ENCODE data around the gene PTGES.
A peak's percentile ranks its signal among the peaks of the same experiment; 100 is the strongest.

PTGES gene

GRCh38 chr9:129745200-129745599 is 7.6 kb downstream of the PTGES start:
- no peak for TF ChIP-seq CTCF (IDR thresholded peaks at IDR 0.05; ENCODE audit: low read depth, low read length, missing control alignments)
- no peak for DNase-seq
- Histone ChIP-seq H3K27me3 (replicated peaks) (no peaks in the 10 kb centered on the region), H3K4me3 (ENCODE audit: low read depth, low read length) (no peak overlapping the region), H3K27ac (no peak overlapping the region), H3K36me3 (replicated peaks) (peaks cover 54% of the 10 kb centered on the region)
- in situ Hi-C loops (cut with HindIII; ENCODE audit: low pct_ligation_motif_present, low sequenced_read_pairs), result no loop called here

- no peak for TF ChIP-seq CTCF (IDR thresholded peaks at IDR 0.05; ENCODE audit: low read depth, low read length, missing control alignments)
- Histone ChIP-seq H3K4me3 (ENCODE audit: low read depth, low read length) (no peak overlapping the region), H3K27ac (no peak overlapping the region), H3K36me3 (replicated peaks) (peaks cover 55% of the 10 kb centered on the region), H3K27me3 (replicated peaks) (no peaks in the 10 kb centered on the region)
- in situ Hi-C loops (cut with HindIII; ENCODE audit: low pct_ligation_motif_present, low sequenced_read_pairs), result no loop called here
- DNase-seq, result no peak
These were observed 12.0 kb downstream of the PTGES start for GRCh38 chr9:129740666-129741464.

GRCh38 chr9:129740174-129740573 is 12.7 kb downstream of the PTGES start:
- Histone ChIP-seq H3K27ac (no peak overlapping the region), H3K4me3 (ENCODE audit: low read depth, low read length) (no peak overlapping the region), H3K27me3 (replicated peaks) (no peaks in the 10 kb centered on the region), H3K36me3 (replicated peaks) (peaks cover 53% of the 10 kb centered on the region)
- no peak for DNase-seq
- TF ChIP-seq CTCF (IDR thresholded peaks at IDR 0.05; ENCODE audit: low read depth, low read length, missing control alignments), result no peak
- in situ Hi-C loops (cut with HindIII; ENCODE audit: low pct_ligation_motif_present, low sequenced_read_pairs), result no loop called here

DNA sequence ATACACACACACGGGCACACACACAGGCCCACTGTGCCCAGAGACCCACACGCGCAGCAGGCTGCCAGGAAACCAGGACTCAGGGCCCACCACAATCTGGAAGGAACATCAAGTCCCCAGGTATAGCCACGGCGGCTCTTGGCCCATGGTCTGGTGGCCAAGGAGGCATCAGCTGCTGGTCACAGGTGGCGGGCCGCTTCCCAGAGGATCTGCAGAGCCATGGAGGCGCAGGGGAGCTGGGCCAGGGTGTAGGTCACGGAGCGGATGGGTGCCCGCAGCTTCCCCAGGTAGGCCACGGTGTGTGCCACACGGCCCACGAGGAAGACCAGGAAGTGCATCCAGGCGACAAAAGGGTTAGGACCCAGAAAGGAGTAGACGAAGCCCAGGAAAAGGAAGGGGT is 13.4 kb downstream of the PTGES start:
- Histone ChIP-seq H3K36me3 (replicated peaks) (peaks cover 45% of the 10 kb centered on the region), H3K27ac (no peak overlapping the region), H3K4me3 (ENCODE audit: low read depth, low read length) (no peak overlapping the region), H3K27me3 (replicated peaks) (no peaks in the 10 kb centered on the region)
- TF ChIP-seq CTCF (IDR thresholded peaks at IDR 0.05; ENCODE audit: low read depth, low read length, missing control alignments), result no peak
- DNase-seq, result no peak
- in situ Hi-C loops (cut with HindIII; ENCODE audit: low pct_ligation_motif_present, low sequenced_read_pairs), result no loop called here

DNA sequence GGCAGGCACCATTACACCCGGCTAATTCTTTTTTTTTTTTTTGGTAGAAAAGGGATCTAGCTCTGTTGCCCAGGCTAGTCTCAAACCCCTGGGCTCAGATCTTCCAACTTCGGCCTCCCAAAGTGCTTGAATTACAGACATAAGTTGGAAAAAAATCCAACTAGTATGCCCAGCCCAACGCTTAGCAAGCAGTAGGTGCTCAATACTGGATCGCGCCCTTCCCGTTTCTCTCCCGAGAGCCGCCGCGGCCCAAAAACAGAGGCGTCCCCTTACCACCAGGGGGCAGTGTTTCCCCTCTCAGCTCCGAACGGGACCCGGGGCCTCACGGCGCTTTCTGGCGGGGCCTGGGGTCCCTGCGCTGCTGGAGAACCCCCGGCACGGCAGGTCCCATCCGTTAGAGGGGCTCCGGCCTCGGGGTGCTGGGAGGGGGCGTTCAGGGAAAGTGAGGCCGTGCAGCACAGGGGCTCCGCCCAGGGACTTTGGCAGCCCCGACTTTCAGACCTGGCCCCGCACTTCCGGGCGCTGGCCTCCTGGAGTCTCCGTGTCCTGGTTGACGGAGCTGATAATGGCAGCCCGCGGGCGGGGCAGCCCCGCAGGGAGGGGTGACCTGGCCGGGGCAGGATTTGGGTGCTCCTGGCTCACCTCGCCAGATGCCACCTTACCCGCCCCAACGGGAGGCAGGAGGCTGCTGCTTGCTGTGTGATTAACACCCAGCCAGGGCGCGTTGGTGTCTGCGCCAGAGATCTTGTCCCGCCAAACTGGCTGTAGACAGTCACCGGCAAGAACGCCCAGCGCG is 15.2 kb downstream of the PTGES start:
- TF ChIP-seq CTCF (IDR thresholded peaks at IDR 0.05; ENCODE audit: low read depth, low read length, missing control alignments), result peak; percentile 93
- peak overlapping the region; percentile 3 for H3K27ac ChIP-seq
- H3K4me3 ChIP-seq (ENCODE audit: low read depth, low read length), result peak overlapping the region; percentile 56
- DNase-seq, result peak; percentile 44
- H3K27me3 ChIP-seq (replicated peaks), result no peaks in the 10 kb centered on the region
- peaks cover 30% of the 10 kb centered on the region for H3K36me3 ChIP-seq (replicated peaks)
- in situ Hi-C loops (cut with HindIII; ENCODE audit: low pct_ligation_motif_present, low sequenced_read_pairs), result no loop called here
